IMR-90 (cell line): Measurements from ENCODE around the gene SPHK2. TPM values are rescaled to one million over a fixed set of nuclear protein-coding genes. Genes with fewer than 3 reads are reported as not detected.

Experiments
- ATAC-seq: fragments of 200-7000 bp; cut with Tn5 transposase; 2 replicates; pipeline ENCODE4 v1.9.1; 2020; ENCODE audit warnings: low read depth, mild to moderate bottlenecking, moderate library complexity
- BruUV-seq: library from RNA; stranded (reverse); fragments of 400-500 nt; replicated peaks from 2 replicates; lab custom pipeline; 2021; lab: Mats Ljungman, UMichigan
- CTCF ChIA-PET: fragments of 300-600 bp; formaldehyde crosslinking; extraction: SDS; loops from one replicate; lab custom pipeline; 2021; ENCODE audit warnings: antibody characterized with exemption; lab: Yijun Ruan, JAX
- POLR2A ChIA-PET: fragments of 300-600 bp; sonication (Branson Sonifier 250); formaldehyde crosslinking; loops from one replicate; lab custom pipeline; 2022; ENCODE audit warnings: antibody characterized with exemption; ENCODE audit not compliant: unreplicated experiment; lab: Charles Lee
- DNase-seq: peaks from one replicate; pipeline ENCODE4 v3.0.0; 2013
- H2AFZ ChIP-seq: replicated peaks from 2 replicates; pipeline ENCODE3; 2013; ENCODE audit warnings: low read length, mild to moderate bottlenecking; ENCODE audit not compliant: poor library complexity
- H2AK5ac ChIP-seq: 2 replicates; pipeline ENCODE4 v1.6.1; 2013; ENCODE audit warnings: low read depth, low read length, inconsistent platforms
- H2AK9ac ChIP-seq: replicated peaks from 2 replicates; pipeline ENCODE3; 2013; ENCODE audit warnings: mild to moderate bottlenecking, low read depth, low read length, moderate library complexity; ENCODE audit not compliant: poor library complexity
- H2BK120ac ChIP-seq: 2 replicates; pipeline ENCODE4 v1.6.1; 2013; ENCODE audit warnings: low read depth, low read length, inconsistent platforms
- H2BK15ac ChIP-seq: 3 replicates; pipeline ENCODE4 v1.6.1; 2013; ENCODE audit warnings: low read depth, low read length, inconsistent platforms
- H2BK20ac ChIP-seq: 2 replicates; pipeline ENCODE4 v1.6.1; 2013; ENCODE audit warnings: low read depth, mild to moderate bottlenecking, inconsistent platforms, low read length, moderate library complexity
- H2BK5ac ChIP-seq: 2 replicates; pipeline ENCODE4 v1.6.1; 2013; ENCODE audit warnings: mild to moderate bottlenecking, low read depth, low read length, inconsistent platforms; ENCODE audit not compliant: poor library complexity, severe bottlenecking
- H3K14ac ChIP-seq: replicated peaks from 2 replicates; pipeline ENCODE4 v1.6.1; 2013; ENCODE audit warnings: low read depth, low read length, inconsistent platforms
- H3K18ac ChIP-seq: 2 replicates; pipeline ENCODE4 v1.6.1; 2013; ENCODE audit warnings: low read depth, low read length, control low read depth
- H3K23ac ChIP-seq: 2 replicates; pipeline ENCODE4 v1.6.1; 2013; ENCODE audit warnings: low read depth, low read length, inconsistent platforms
- H3K27ac ChIP-seq: 2 replicates; pipeline ENCODE4 v1.5.1; 2013; ENCODE audit warnings: mild to moderate bottlenecking, control low read depth, low read length; ENCODE audit not compliant: insufficient read depth
- H3K27me3 ChIP-seq: 2 replicates; pipeline ENCODE4 v1.6.1; 2013; ENCODE audit warnings: low read length; ENCODE audit not compliant: control insufficient read depth, insufficient read depth
- H3K36me3 ChIP-seq: 2 replicates; pipeline ENCODE4 v1.6.1; 2013; ENCODE audit warnings: low read length, mixed read lengths; ENCODE audit not compliant: control insufficient read depth, insufficient read depth
- H3K4ac ChIP-seq: 2 replicates; pipeline ENCODE4 v1.6.1; 2013; ENCODE audit warnings: low read depth, low read length, inconsistent platforms
- H3K4me1 ChIP-seq: 2 replicates; pipeline ENCODE4 v1.6.1; 2013; ENCODE audit warnings: low read length, mixed read lengths; ENCODE audit not compliant: control insufficient read depth, insufficient read depth
- H3K4me2 ChIP-seq: 2 replicates; pipeline ENCODE4 v1.6.1; 2013; ENCODE audit warnings: low read depth, mild to moderate bottlenecking, control low read depth, low read length, moderate library complexity
- H3K4me3 ChIP-seq: 2 replicates; pipeline ENCODE4 v1.5.1; 2013; ENCODE audit warnings: low read depth, mild to moderate bottlenecking, control low read depth, low read length, moderate library complexity; ENCODE audit not compliant: insufficient read depth
- H3K56ac ChIP-seq: 2 replicates; pipeline ENCODE4 v1.6.1; 2013; ENCODE audit warnings: low read length, inconsistent platforms; ENCODE audit not compliant: insufficient read depth; ENCODE audit errors: extremely low read depth
- H3K79me1 ChIP-seq, 2 experiments: 2 replicates each; pipeline ENCODE4 v1.6.1; 2013; ENCODE audit warnings: low read length in 2 of 2, inconsistent platforms in 1 of 2, low read depth in 1 of 2
- H3K9ac ChIP-seq: 2 replicates; pipeline ENCODE4 v1.6.1; 2013; ENCODE audit warnings: low read depth, low read length, control low read depth
- H3K9me1 ChIP-seq: 2 replicates; pipeline ENCODE4 v1.6.1; 2013; ENCODE audit warnings: low read length, inconsistent platforms; ENCODE audit not compliant: insufficient read depth
- H3K9me3 ChIP-seq: 2 replicates; pipeline ENCODE4 v1.6.1; 2013; ENCODE audit warnings: low read length; ENCODE audit not compliant: control insufficient read depth, insufficient read depth
- H4K20me1 ChIP-seq: 2 replicates; pipeline ENCODE4 v1.6.1; 2013; ENCODE audit warnings: low read length, inconsistent platforms; ENCODE audit not compliant: insufficient read depth
- H4K5ac ChIP-seq: 2 replicates; pipeline ENCODE4 v1.6.1; 2013; ENCODE audit warnings: mild to moderate bottlenecking, low read depth, low read length, control low read depth
- H4K8ac ChIP-seq, 2 experiments: 2 replicates each; pipeline ENCODE4 v1.6.1; 2013; ENCODE audit warnings: low read depth in 2 of 2, low read length in 2 of 2, control low read depth in 1 of 2, inconsistent platforms in 1 of 2
- H4K91ac ChIP-seq: 2 replicates; pipeline ENCODE4 v1.6.1; 2013; ENCODE audit warnings: low read depth, low read length, inconsistent platforms; ENCODE audit not compliant: insufficient read depth
- BHLHE40 ChIP-seq: fragments of 150-350 bp; IDR thresholded peaks from 2 replicates; pipeline ENCODE4 v1.6.1; 2016; ENCODE audit warnings: mild to moderate bottlenecking, low read depth, low read length
- CHD1 ChIP-seq: IDR thresholded peaks from 2 replicates; pipeline ENCODE4 v1.6.1; 2012; ENCODE audit warnings: low read depth, low read length, improper control_type of control experiment
- MAFK ChIP-seq: IDR thresholded peaks from 2 replicates; pipeline ENCODE4 v1.6.1; 2012; ENCODE audit warnings: low read depth, low read length, improper control_type of control experiment
- MAZ ChIP-seq: IDR thresholded peaks from 2 replicates; pipeline ENCODE4 v1.6.1; 2012; ENCODE audit warnings: low read depth, mild to moderate bottlenecking, low read length, improper control_type of control experiment, moderate library complexity, borderline replicate concordance
- POLR2A ChIP-seq: IDR thresholded peaks from 2 replicates; pipeline ENCODE4 v1.6.1; 2012; ENCODE audit warnings: mild to moderate bottlenecking, low read depth, low read length
- RAD21 ChIP-seq: IDR thresholded peaks from 2 replicates; pipeline ENCODE4 v1.6.1; 2012; ENCODE audit warnings: low read length, improper control_type of control experiment
- RCOR1 ChIP-seq: IDR thresholded peaks from 2 replicates; pipeline ENCODE4 v1.6.1; 2012; ENCODE audit warnings: mild to moderate bottlenecking, low read length, improper control_type of control experiment; ENCODE audit not compliant: insufficient replicate concordance
- RFX5 ChIP-seq: IDR thresholded peaks from 2 replicates; pipeline ENCODE4 v1.8.0; 2012; ENCODE audit warnings: low read depth, mild to moderate bottlenecking, low read length, moderate library complexity
- SMC3 ChIP-seq: fragments of 150-350 bp; IDR thresholded peaks from 2 replicates; pipeline ENCODE4 v1.6.1; 2016; ENCODE audit warnings: low read depth, mild to moderate bottlenecking, antibody characterized with exemption, low read length, moderate library complexity
- WGBS, 2 experiments: methylation state at CpG; one replicate each; pipeline versions ENCODE4 v1.1.5 to v1.1.7; 2013; ENCODE audit warnings: missing lambda C conversion rate in 2 of 2; ENCODE audit not compliant: insufficient read length in 1 of 2; ENCODE audit errors: extremely low coverage in 2 of 2; 5-methylcytosine and 5-hydroxymethylcytosine counted together
- dilution Hi-C: fragments of 300-500 bp; cut with HindIII; formaldehyde crosslinking; loops from one replicate; pipeline ENCODE4 v1.14.3; 2018; ENCODE audit warnings: low sequenced_read_pairs; ENCODE audit not compliant: unreplicated experiment
- in situ Hi-C: fragments of 300-500 bp; cut with MboI; formaldehyde crosslinking; loops from 3 replicates; pipeline ENCODE4 v1.14.3; 2019; ENCODE audit warnings: low sequenced_read_pairs, inconsistent platforms, mixed read lengths
- intact Hi-C: fragments of 100-400 bp; cut with micrococcal nuclease; formaldehyde crosslinking; loops from 2 replicates; pipeline ENCODE4 v1.10.0; 2022
- polyA plus RNA-seq, 3 experiments: library from polyadenylated mRNA; depleted of rRNA; stranded (reverse); fragments of >200 nt; gene quantifications; 2 replicates each; pipeline ENCODE4 v1.2.3, GENCODE V29; 2012; ENCODE audit warnings: low replicate concordance in 1 of 3
- total RNA-seq: library from RNA; depleted of rRNA; stranded (reverse); fragments of >200 nt; gene quantifications from 2 replicates; pipeline ENCODE4 v1.2.3, GENCODE V29; 2012
- TF ChIP-seq, protein P1 (sequence below): fragments of 150-350 bp; IDR thresholded peaks from 2 replicates; pipeline ENCODE4 v1.6.1; 2017; ENCODE audit warnings: mild to moderate bottlenecking, antibody characterized with exemption, low read length, low read depth
- TF ChIP-seq, protein P2 (sequence below): conservative IDR thresholded peaks from 2 replicates; pipeline ENCODE4 v1.5.1; 2012; ENCODE audit warnings: mild to moderate bottlenecking, low read depth, low read length, improper control_type of control experiment

Gene SPHK2
- total and polyA plus RNA-seq, 2 of the 4 experiments (the other 2 are of a cell fraction), result 1.6 to 9.9 TPM

- peaks cover 3% of the 10 kb centered on the region; the same call in 1 of the 2 replicates for H3K9me1 ChIP-seq
- H3K27me3 ChIP-seq, result peaks cover under 1% of the 10 kb centered on the region; the same call in 1 of the 2 replicates
- no peak overlapping the region for H4K5ac ChIP-seq
- H3K9ac ChIP-seq, result no peak overlapping the region
- H2BK20ac ChIP-seq, result no peak overlapping the region
- no peaks in the 10 kb centered on the region for H3K36me3 ChIP-seq
- H2BK5ac ChIP-seq, result no peak overlapping the region
- H3K56ac ChIP-seq, result no peak overlapping the region
- no peak overlapping the region for H3K18ac ChIP-seq
- 94% methylated on average over 23 of the region's 50 CpGs; no CpG with 5 or more reads in 1 of the 2 experiments for WGBS, 2 experiments
- no peak overlapping the region for H2AK9ac ChIP-seq
- no peak overlapping the region for H3K4ac ChIP-seq
- TF ChIP-seq MAFK (no peak), RFX5 (no peak), SMC3 (no peak), RAD21 (no peak), BHLHE40 (no peak), CHD1 (no peak), MAZ (no peak), POLR2A (no peak), RCOR1 (no peak)
- TF ChIP-seq, protein P1, sequence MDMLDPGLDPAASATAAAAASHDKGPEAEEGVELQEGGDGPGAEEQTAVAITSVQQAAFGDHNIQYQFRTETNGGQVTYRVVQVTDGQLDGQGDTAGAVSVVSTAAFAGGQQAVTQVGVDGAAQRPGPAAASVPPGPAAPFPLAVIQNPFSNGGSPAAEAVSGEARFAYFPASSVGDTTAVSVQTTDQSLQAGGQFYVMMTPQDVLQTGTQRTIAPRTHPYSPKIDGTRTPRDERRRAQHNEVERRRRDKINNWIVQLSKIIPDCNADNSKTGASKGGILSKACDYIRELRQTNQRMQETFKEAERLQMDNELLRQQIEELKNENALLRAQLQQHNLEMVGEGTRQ, result no peak
- TF ChIP-seq, protein P2, sequence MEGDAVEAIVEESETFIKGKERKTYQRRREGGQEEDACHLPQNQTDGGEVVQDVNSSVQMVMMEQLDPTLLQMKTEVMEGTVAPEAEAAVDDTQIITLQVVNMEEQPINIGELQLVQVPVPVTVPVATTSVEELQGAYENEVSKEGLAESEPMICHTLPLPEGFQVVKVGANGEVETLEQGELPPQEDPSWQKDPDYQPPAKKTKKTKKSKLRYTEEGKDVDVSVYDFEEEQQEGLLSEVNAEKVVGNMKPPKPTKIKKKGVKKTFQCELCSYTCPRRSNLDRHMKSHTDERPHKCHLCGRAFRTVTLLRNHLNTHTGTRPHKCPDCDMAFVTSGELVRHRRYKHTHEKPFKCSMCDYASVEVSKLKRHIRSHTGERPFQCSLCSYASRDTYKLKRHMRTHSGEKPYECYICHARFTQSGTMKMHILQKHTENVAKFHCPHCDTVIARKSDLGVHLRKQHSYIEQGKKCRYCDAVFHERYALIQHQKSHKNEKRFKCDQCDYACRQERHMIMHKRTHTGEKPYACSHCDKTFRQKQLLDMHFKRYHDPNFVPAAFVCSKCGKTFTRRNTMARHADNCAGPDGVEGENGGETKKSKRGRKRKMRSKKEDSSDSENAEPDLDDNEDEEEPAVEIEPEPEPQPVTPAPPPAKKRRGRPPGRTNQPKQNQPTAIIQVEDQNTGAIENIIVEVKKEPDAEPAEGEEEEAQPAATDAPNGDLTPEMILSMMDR, result no peak
- no peak overlapping the region for H4K8ac ChIP-seq
- H2BK120ac ChIP-seq, result no peak overlapping the region
- H3K23ac ChIP-seq, result no peak overlapping the region
- ATAC-seq (no peak), DNase-seq (no peak)
- no peak overlapping the region for H2BK15ac ChIP-seq
- BruUV-seq, result no TSS peak
- dilution Hi-C loops, result no loop called here
- no peak overlapping the region for H3K4me2 ChIP-seq
- ChIA-PET POLR2A (no interaction called here), CTCF (no interaction called here)
- no peak overlapping the region for H3K27ac ChIP-seq
- no peak overlapping the region for H2AFZ ChIP-seq
- no peaks in the 10 kb centered on the region for H4K20me1 ChIP-seq
- H4K91ac ChIP-seq, result no peak overlapping the region
- H3K4me1 ChIP-seq, result peaks cover 2% of the 10 kb centered on the region
- no peak overlapping the region for H3K4me3 ChIP-seq
- in situ Hi-C loops, result no loop called here
- no peak overlapping the region for H3K14ac ChIP-seq
- H2AK5ac ChIP-seq, result no peak overlapping the region
- intact Hi-C loops, result no loop called here
- H3K79me1 ChIP-seq, result no peaks in the 10 kb centered on the region
- no peaks in the 10 kb centered on the region for H3K9me3 ChIP-seq
Observed at GRCh38 chr19:48661711-48662090, 42.4 kb downstream of the SPHK2 start.
